GM10266 (cell line): Measurements from ENCODE around the gene APBB2.
"Not testable (repeated sequence)": the region's sequence is repeated elsewhere in the genome, so short reads cannot be mapped to it uniquely, and the experiment has no call there.

Experiments used
- DNase-seq: peaks from one replicate; pipeline ENCODE4 v3.0.0; 2012; ENCODE audit errors: extremely low spot score
- CTCF ChIP-seq: IDR thresholded peaks from 2 replicates; pipeline ENCODE4 v1.5.1; 2012; ENCODE audit warnings: mild to moderate bottlenecking, low read depth; ENCODE audit not compliant: control insufficient read depth, insufficient read depth; ENCODE audit errors: missing control alignments

APBB2 gene

DNA sequence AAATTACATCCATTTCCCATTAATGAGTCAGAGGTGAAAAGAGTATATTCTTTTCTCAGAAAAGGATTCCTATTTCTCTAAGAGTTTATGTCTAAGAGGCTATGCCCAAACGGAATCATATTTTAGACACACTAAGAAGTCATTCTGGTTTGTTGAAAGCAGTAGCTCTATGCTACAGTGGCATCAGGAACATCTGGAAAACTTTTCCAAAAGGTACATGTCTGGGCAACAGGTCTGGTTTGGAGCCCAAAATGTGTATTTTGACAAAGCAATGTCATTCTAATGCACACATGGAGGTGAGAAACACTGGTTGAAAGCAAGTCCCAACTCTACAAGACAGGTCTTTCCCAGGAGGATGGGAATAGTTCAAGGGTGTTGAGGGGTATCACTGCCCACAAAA lies 56.1 kb downstream of the APBB2 start:
- no peak for TF ChIP-seq CTCF
- DNase-seq, result no peak

- TF ChIP-seq CTCF, result no peak
- no peak for DNase-seq
These were observed 57.3 kb downstream of the APBB2 start for GRCh38 chr4:41157009-41157408.

- TF ChIP-seq CTCF, result no peak
- no peak for DNase-seq
These were observed 57.8 kb downstream of the APBB2 start for GRCh38 chr4:41156574-41156973.

DNA sequence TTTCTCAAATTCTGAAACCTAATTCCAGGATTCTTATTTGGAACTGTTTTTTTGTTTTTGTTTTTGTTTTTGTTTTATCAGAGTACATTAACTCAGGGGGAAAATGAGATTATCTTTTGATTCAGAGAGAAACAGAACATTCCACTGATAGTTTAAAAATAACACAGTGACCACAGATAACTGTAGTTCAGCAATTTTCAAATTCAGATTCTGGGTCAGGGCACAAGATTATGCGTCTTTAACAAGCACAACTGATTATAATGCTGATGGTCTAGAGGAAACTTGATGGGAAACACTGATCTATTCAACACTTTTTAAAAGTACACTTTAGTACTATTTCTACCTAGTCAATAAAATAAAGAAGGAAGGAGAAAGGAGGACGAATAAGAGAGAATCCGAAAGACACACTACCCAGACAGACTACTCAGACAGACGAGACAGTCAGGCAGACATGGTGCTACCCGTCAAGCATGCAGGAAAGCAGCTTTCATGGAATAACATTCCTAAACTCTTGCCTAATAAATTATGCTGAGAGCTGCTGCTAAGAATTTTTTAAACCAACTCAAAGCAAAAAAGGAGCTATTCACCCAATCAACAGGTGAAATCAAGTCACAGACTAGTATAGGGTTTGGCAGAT lies 59.0 kb downstream of the APBB2 start:
- TF ChIP-seq CTCF, result no peak
- no peak for DNase-seq

DNA sequence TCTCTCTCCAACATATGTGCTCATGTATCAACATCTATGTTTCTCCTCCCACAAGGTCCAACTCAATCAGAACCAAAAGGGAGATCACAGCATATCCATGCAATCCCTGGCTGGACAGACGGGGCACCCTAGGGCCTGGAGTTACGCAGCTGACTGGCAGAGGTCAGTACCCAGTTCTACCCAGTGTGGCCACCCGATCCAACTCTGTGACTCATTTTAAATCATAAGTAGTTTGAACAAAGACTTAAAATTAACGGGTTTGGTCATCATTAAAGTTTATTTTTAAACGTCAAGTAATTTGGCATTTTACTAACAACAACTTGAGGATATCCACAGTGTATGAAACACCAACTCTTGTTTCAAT lies 59.5 kb downstream of the APBB2 start:
- TF ChIP-seq CTCF, result no peak
- DNase-seq, result no peak

DNA sequence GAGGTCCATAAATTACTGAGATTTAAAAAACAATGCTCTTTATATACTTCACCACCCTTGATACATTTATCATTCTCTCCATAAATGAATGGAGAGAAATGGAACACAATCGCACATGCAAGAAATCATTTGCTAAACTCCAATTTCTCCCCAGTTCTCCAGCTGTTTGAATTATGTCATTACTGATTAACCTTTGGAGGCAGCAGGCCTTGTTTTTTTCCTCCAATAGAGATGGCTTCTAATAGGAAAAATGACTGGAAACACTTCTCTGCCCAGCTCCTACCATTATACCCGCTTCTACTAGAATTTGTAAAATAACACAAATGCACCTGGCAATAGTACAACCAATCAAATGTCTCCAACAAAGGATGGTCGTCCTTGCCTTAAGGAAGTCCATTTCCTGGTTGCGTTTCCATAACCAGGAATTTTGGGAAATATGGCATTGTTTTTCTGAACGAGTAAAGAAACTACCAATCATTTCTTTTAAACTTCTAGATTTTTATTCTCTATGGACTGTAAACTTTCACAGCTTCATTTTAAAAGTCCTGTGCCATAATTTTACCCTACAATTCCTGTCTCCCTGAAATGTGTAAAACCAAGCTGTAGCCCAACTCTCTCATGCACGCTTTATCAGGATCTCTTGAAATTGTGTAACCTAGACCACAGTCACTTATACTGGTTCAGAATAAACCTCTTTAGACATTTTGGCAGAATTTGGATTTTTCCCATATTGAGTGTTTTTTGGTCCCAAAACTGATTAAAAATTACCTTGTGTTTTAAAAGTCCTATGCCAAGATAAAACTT lies 60.1 kb downstream of the APBB2 start:
- no peak for DNase-seq
- no peak for TF ChIP-seq CTCF

- no peak for TF ChIP-seq CTCF
- no peak for DNase-seq
These were observed 63.9 kb downstream of the APBB2 start for GRCh38 chr4:41150401-41150800.

DNA sequence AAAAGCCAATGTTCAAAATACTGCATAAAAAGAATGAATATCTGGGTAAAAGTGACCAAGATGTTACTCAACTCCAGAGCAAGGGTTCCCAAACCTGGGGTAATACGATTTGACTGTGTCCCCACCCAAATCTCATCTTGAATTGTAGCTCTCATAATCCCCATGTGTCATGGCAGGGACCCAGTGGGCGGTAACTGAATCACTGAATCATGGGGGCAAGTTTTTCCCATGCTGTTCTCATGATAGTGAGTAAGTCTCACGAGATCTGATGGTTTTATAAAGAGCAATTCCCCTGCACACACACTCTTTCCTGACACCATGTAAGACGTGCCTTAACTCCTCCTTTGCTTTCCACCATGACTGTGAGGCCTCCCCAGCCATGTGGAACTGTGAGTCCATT lies 64.8 kb downstream of the APBB2 start:
- DNase-seq, result not testable (repeated sequence)
